Stomach smooth muscle (tissue), 2 donors: ENCODE data around the gene CLECL1.

Experiments
- H3K27ac ChIP-seq: one replicate; pipeline ENCODE4 v1.7.0; 2013; ENCODE audit warnings: mild to moderate bottlenecking, low read length, inconsistent platforms
- H3K27me3 ChIP-seq, 2 donors: one replicate each; pipeline ENCODE4 v1.7.0; 2013; ENCODE audit warnings: low read length in 2 of 2; ENCODE audit not compliant: insufficient read depth in 2 of 2, control insufficient read depth in 1 of 2
- H3K36me3 ChIP-seq, 2 donors: one replicate each; pipeline ENCODE4 v1.7.0; 2013; ENCODE audit warnings: low read length in 2 of 2; ENCODE audit not compliant: control insufficient read depth in 2 of 2, insufficient read depth in 2 of 2
- H3K4me1 ChIP-seq: one replicate; pipeline ENCODE4 v1.7.0; 2013; ENCODE audit warnings: low read length; ENCODE audit not compliant: control insufficient read depth, insufficient read depth
- H3K4me3 ChIP-seq, 2 donors: one replicate each; pipeline ENCODE4 v1.7.0; 2013; ENCODE audit warnings: low read length in 2 of 2
- H3K9ac ChIP-seq, 2 donors: one replicate each; pipeline ENCODE4 v1.7.0; 2013; ENCODE audit warnings: low read length in 2 of 2, mild to moderate bottlenecking in 1 of 2
- H3K9me3 ChIP-seq, 2 donors: one replicate each; pipeline ENCODE4 v1.7.0; 2013; ENCODE audit warnings: low read length in 2 of 2; ENCODE audit not compliant: control insufficient read depth in 2 of 2
- donor health status: healthy.
- donor health status: Pancreatic carcinoma.

CLECL1 gene

DNA sequence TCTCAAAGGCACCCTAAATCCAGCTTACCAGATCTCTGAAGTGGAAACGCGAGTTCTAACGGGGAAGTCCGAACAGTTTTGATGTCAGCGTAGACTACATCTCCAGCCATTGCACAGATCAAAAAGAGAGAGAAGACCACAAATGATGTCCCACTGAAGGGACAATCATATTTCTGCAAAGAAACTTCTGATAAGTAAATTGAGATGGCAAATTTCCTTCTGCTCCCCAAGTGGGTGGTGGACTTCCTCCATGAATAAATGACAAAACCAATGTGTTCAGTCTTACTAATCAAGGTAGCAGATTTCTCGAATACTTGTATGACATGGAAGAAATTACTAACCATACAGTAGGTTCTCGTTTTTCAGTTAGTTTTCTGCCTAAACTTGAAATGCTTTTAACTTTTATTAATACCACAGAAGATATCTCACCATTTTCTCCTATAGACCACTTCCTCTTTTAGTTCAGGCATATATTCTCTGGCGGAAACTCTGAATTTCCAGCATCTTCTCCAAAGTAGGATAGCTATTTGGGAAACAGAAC lies at the start of gene CLECL1:
Gene CLECL1, minus strand, starts transcription at position 177 of the 541 bp plus-strand sequence.
- Histone ChIP-seq H3K4me3 (no peak within 1 kb of the TSS), H3K4me1 (no peaks in the 10 kb centered on the region), H3K27ac (no peak within 1 kb of the TSS), H3K36me3 (no peaks in the 10 kb centered on the region), H3K9ac (no peak within 1 kb of the TSS), H3K9me3 (no peaks in the 10 kb centered on the region), H3K27me3 (no peaks in the 10 kb centered on the region)

DNA sequence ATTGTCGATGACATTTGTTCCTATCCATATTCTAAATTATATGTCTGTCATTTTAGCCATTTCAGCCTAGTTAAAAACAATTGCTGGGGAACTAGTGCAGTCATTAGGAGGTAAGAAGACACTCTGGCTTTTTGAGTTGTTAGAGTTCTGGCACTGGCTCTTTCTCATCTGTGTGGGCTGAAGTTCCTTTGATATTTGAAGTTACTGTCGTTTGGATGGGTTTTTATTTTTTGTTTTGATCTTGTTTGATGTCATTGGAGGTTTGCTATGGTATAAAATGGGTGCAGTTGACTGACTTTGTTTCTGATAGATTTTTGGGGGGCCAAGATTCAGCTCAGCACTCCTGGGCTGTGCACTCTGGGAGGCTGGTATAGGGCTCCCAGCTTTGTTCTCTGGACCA lies 48.5 kb upstream of the CLECL1 start:
- Histone ChIP-seq H3K36me3 (no peaks in the 10 kb centered on the region), H3K27me3 (no peaks in the 10 kb centered on the region), H3K27ac (no peak overlapping the region), H3K9me3 (no peaks in the 10 kb centered on the region), H3K4me1 (no peaks in the 10 kb centered on the region), H3K4me3 (no peak overlapping the region), H3K9ac (no peak overlapping the region)

DNA sequence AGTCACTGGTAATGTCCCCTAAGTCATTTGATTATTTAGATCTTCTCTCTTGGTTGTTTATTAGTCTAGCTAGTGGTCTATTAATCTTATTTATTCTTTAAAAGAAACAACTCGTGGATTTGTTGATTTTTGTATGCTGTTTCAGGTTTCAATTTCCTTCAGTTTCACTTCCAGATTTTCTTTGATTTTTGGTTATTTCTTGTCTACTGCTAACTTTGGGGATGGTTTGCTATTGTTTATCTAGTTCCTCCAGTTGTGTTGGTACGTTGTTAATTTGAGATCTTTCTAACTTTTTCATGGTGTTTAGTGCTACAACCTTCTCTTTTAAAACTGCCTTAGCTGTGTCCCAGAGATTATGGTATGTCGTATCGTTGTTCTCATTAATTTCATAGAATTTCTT lies 46.3 kb upstream of the CLECL1 start:
- Histone ChIP-seq H3K27me3 (no peaks in the 10 kb centered on the region), H3K4me1 (no peaks in the 10 kb centered on the region), H3K4me3 (no peak overlapping the region), H3K9me3 (no peaks in the 10 kb centered on the region), H3K36me3 (no peaks in the 10 kb centered on the region), H3K9ac (no peak overlapping the region), H3K27ac (no peak overlapping the region)

DNA sequence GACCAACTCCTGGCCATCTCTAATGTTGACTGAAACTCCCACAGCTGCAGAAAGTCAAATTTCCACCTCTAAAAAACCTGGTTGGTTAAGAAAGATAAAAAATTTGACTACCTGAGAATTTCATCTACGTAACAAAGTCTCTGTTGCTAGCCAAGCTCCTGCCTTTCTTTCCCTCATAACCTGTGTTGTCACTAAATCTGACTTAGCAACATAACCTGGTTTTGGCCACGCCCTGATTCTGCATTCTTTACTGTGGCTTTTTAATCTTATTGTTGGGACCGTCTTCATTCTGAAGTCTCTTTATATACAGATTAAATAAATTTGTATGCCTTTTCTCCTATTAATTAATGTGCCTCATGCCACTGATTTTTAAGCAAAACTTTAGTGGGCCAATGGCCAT lies 43.9 kb upstream of the CLECL1 start:
- H3K4me3 ChIP-seq, result no peak overlapping the region

DNA sequence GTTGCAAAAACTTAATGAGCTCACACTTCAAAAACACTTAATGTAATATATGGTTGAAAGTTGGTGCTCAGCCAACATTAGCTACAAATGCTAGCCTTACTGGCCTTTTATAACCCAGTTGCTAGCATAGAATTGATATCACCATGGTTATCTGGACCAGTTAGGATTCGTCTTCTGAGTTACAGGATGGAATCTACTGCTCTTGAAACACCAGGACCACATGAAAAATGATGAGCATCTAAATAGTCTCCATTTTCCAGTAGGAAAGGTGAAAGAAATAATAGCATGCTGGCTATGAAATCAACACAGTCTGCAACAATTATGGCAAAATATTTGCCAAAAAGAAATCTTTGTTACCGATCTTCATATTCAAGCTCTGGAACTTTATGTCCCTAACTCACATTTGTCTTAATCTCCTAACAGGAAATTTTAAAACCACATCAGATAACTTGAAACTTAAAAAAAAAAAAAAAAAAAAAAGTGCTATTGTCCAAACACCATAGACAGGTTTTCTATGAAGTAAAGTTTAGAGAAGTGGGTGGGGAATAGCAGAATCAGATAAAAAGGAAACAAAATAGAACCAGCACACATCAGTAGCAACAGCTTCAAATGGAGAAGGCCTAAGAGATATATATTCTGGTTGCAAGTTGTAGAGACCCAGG lies 40.5 kb upstream of the CLECL1 start:
- H3K36me3 ChIP-seq, result no peaks in the 10 kb centered on the region
- H3K4me3 ChIP-seq, result no peak overlapping the region
- H3K9ac ChIP-seq, result no peak overlapping the region
- H3K27ac ChIP-seq, result no peak overlapping the region
- H3K27me3 ChIP-seq, result no peaks in the 10 kb centered on the region
- H3K9me3 ChIP-seq, result no peaks in the 10 kb centered on the region
- H3K4me1 ChIP-seq, result no peaks in the 10 kb centered on the region

More for the DNA sequence above, 43.9 kb upstream of the CLECL1 start:
- Histone ChIP-seq H3K9me3 (no peaks in the 10 kb centered on the region), H3K36me3 (no peaks in the 10 kb centered on the region), H3K4me1 (no peaks in the 10 kb centered on the region), H3K27ac (no peak overlapping the region), H3K27me3 (no peaks in the 10 kb centered on the region), H3K9ac (no peak overlapping the region)

DNA sequence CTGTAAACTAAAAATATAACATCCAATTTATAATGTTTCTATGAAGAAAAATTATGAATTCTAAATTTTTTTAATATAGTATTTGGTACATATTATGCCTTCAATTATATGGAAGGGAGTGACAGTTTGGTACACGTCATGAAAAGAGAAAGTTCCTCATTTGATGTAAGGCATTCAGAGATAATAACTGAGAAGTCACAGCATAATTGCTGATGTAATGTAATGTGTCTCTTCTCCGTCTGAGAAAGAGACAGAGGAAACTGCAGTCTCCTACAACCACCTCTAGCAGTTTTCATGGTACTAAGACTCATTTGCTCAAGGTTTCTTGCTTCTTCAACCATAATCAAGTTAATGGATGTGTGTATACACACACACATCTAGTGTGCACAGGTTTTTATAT lies 30.1 kb upstream of the CLECL1 start:
- Histone ChIP-seq H3K27ac (no peak overlapping the region), H3K4me1 (no peaks in the 10 kb centered on the region), H3K9me3 (no peaks in the 10 kb centered on the region), H3K36me3 (no peaks in the 10 kb centered on the region), H3K27me3 (no peaks in the 10 kb centered on the region), H3K4me3 (no peak overlapping the region), H3K9ac (no peak overlapping the region)

DNA sequence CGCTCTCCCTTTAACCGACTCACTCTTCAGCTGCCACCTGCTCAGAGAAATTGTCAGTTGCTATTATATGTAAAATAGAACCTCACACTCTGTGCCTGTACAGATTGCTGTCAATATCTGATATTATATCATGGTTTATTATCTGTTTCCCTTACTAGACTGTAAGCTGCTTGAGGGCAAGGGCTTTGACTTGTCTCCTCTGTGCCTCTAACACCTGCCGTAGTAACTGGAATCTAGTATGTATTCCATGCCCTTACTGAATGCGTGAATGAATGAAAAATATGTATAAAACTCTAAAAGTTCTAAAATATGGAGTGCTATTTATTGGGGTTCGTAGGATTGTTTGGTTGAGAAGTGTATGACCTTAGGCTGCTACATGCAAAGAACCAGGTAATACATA lies 29.5 kb upstream of the CLECL1 start:
- no peaks in the 10 kb centered on the region for H3K4me1 ChIP-seq
- no peaks in the 10 kb centered on the region for H3K36me3 ChIP-seq
- H3K9ac ChIP-seq, result no peak overlapping the region
- no peaks in the 10 kb centered on the region for H3K27me3 ChIP-seq
- H3K9me3 ChIP-seq, result no peaks in the 10 kb centered on the region
- no peak overlapping the region for H3K27ac ChIP-seq
- H3K4me3 ChIP-seq, result no peak overlapping the region

DNA sequence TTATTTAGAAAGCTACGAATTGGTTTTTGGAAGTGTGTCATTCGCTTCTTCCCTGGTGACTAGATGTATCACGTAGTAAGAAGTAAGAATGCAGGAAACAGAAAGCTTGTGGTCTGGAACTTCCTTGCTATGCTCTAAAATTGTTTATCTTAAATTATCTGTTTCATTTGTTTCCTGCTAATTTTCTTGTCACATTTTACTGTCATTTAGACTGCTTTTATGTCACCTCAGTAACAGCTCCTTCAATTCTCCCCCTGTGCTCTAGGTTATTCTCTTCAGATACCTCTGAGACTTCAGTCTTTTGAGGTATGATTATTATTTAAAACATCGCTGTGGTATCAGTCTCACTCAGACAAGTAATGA lies 28.5 kb upstream of the CLECL1 start:
- H3K27me3 ChIP-seq, result no peaks in the 10 kb centered on the region
- no peak overlapping the region for H3K9ac ChIP-seq
- no peak overlapping the region for H3K4me3 ChIP-seq
- no peaks in the 10 kb centered on the region for H3K4me1 ChIP-seq
- no peaks in the 10 kb centered on the region for H3K36me3 ChIP-seq
- H3K27ac ChIP-seq, result no peak overlapping the region
- no peaks in the 10 kb centered on the region for H3K9me3 ChIP-seq

DNA sequence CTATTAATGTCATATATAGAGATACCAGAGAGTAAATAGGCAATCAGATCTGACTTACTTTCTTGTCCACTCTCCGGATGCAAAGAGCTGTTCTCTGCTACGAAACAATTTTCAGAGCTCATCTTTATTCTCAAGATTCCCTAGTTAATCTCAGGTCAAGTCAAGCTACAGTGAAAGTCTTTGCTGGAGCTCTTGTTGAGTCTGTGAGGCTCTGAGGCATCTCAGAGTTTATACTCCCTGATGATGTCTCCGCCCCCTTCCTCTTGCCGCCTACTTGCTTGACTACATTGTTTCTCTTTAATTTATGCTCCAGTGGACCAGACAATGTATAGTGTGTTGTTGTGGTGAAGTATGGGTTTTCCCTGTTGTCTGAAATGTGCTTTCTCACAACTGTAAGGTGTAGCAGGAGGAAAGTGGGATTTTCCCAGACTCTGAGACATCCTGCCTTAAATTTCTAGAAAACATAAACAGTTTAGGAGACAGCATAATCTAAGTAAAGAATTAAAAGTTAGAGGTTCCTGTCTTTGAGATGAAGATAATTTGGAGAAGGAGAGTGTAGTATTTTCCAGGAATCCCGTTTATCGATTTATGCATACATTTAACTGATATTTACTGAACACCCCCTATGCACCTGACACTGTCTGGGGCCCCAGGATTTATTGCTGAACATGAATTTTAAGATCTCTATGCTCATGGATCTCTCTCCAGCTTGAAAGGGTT lies 28.0 kb upstream of the CLECL1 start, which contains the start of gene CD69:
Gene CD69, minus strand, starts transcription at position 203 of the 720 bp plus-strand sequence. Its CDS starts 81 bp downstream, at position 122.
- H3K4me1 ChIP-seq, result no peaks in the 10 kb centered on the region
- H3K4me3 ChIP-seq, result no peak within 1 kb of the TSS
- no peaks in the 10 kb centered on the region for H3K9me3 ChIP-seq
- no peak within 1 kb of the TSS for H3K9ac ChIP-seq
- no peak within 1 kb of the TSS for H3K27ac ChIP-seq
- H3K27me3 ChIP-seq, result no peaks in the 10 kb centered on the region
- H3K36me3 ChIP-seq, result no peaks in the 10 kb centered on the region

DNA sequence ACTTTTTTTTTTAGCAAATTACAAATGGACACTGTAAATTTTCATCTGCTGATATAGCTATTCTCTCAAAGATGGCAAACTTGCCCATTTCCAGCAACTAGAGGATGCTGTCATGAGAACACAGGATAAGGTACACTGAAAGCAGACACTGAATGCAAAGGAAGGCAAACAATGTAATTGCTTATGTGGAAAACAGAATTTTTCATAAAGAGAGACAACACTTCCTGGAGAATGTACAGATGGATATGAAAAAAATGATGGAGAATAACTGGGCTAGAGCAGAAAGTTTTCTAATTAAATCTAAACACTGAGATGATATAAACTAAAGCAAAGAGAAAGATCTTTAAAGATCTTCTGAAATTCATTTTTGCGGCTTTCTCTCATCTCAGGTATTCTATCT lies 27.2 kb upstream of the CLECL1 start:
- Histone ChIP-seq H3K27ac (no peak overlapping the region), H3K4me3 (no peak overlapping the region), H3K9ac (no peak overlapping the region), H3K27me3 (no peaks in the 10 kb centered on the region), H3K9me3 (no peaks in the 10 kb centered on the region), H3K36me3 (no peaks in the 10 kb centered on the region), H3K4me1 (no peaks in the 10 kb centered on the region)

DNA sequence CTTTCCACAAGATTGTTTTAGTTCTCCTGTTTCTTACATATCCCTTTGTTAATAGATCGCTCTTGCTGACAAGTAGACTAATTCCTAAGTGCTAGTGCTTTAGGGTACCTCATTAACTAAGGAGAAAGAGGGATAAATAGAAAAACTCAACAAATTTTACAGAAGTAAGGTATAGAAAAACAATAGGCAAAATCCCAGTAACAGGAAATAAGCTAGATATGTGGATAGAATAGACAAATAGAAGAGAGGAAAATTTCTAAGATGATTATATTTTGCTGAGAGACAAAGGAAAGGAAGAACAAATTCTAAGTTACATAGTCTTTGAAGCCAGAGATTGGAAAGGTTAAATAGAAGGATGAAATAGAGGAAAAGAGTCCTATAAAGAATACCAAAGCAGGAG lies 26.8 kb upstream of the CLECL1 start:
- no peaks in the 10 kb centered on the region for H3K4me1 ChIP-seq
- H3K27me3 ChIP-seq, result no peaks in the 10 kb centered on the region
- no peak overlapping the region for H3K9ac ChIP-seq
- H3K36me3 ChIP-seq, result no peaks in the 10 kb centered on the region
- no peaks in the 10 kb centered on the region for H3K9me3 ChIP-seq
- H3K27ac ChIP-seq, result no peak overlapping the region
- H3K4me3 ChIP-seq, result no peak overlapping the region
